Activated CD8-positive, alpha-beta T cell treated with anti-CD3 and anti-CD28 coated beads for 36 hours (primary cell): ENCODE results near the gene HOXB2. TPM values are rescaled to one million over a fixed set of nuclear protein-coding genes. Genes with fewer than 3 reads are reported as not detected.

Experiments
- ATAC-seq: fragments of 200-7000 bp; cut with Tn5 transposase; one replicate; pipeline ENCODE4 v1.10.0; 2021; ENCODE audit warnings: mild to moderate bottlenecking, moderate library complexity
- CTCF ChIA-PET: fragments of 350-600 bp; sonication (Branson Sonifier 250); formaldehyde crosslinking; loops from one replicate; lab custom pipeline; 2021; ENCODE audit warnings: antibody characterized with exemption; lab: Charles Lee
- POLR2A ChIA-PET: fragments of 350-600 bp; sonication (Branson Sonifier 250); formaldehyde crosslinking; loops from one replicate; lab custom pipeline; 2021; ENCODE audit warnings: antibody characterized with exemption; lab: Charles Lee
- DNase-seq: peaks from one replicate; pipeline ENCODE4 v3.0.0-alpha.2; 2020
- H3K27ac Mint-ChIP-seq: one replicate; pipeline ENCODE4 v1.8.0; 2021; ENCODE audit warnings: mild to moderate bottlenecking, mixed read lengths
- H3K27me3 Mint-ChIP-seq: one replicate; pipeline ENCODE4 v1.8.0; 2021; ENCODE audit warnings: mixed read lengths
- H3K36me3 Mint-ChIP-seq: one replicate; pipeline ENCODE4 v1.8.0; 2021; ENCODE audit warnings: low read depth, mixed read lengths
- H3K4me1 Mint-ChIP-seq: one replicate; pipeline ENCODE4 v1.8.0; 2021; ENCODE audit warnings: low read depth, mixed read lengths
- H3K4me3 Mint-ChIP-seq: one replicate; pipeline ENCODE4 v1.8.0; 2021; ENCODE audit warnings: mild to moderate bottlenecking, moderate library complexity, mixed read lengths
- H3K9me3 Mint-ChIP-seq: one replicate; pipeline ENCODE4 v1.8.0; 2021; ENCODE audit warnings: mixed read lengths
- CTCF ChIP-seq: fragments of 200-600 bp; IDR thresholded peaks from one replicate; pipeline ENCODE4 v1.8.0; 2022; ENCODE audit warnings: antibody characterized with exemption, mild to moderate bottlenecking
- intact Hi-C: fragments of 100-400 bp; cut with micrococcal nuclease; formaldehyde crosslinking; loops from one replicate; pipeline ENCODE4 v1.10.0; 2022
- total RNA-seq, 2 experiments: library from RNA; stranded (reverse); gene quantifications; one replicate each; pipeline ENCODE4 v1.2.3, GENCODE V29; 2021

HOXB2 gene
- total RNA-seq, 2 experiments from 2014 or later: 12.6 to 13.0 TPM

DNA sequence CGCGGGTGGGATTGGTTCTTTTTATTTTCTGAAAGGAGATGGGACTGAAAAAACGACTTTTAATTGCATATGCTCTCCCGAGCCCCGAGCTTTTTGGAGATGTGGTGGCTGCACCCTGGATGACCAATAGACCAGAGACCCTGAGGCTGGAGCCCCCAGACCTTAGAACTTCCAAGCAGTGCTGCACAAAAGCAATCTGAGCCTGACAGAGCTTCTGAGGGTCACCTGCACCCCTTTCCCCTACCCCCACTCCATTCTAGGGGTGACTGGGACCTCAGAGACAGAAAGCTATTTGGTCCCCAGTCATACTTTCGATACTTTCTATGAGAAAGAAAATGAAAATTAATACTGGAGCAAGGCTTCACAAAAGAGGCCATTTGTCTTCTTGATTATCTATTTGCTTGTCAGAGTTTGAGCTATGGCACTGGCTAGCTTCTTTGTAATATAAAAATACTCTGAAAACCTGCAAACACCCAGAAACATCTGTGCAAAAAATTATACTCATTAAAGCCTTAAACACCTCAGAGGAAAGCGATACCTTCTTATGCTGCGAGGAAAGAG, 29.7 kb upstream of the HOXB2 start:
- TF ChIP-seq CTCF: no peak
- CTCF ChIA-PET: interaction anchor here (0.6 to 1.1 kb wide), 6 partner anchors 8 to 228 kb away, joined by 3 to 6 read pairs (median 3); partner anchors contain the start of gene HOXB5
- Mint-ChIP-seq H3K4me3 (no peak overlapping the region), H3K27ac (no peak overlapping the region), H3K27me3 (peaks cover 10% of the 10 kb centered on the region), H3K4me1 (peaks cover 22% of the 10 kb centered on the region), H3K9me3 (no peaks in the 10 kb centered on the region), H3K36me3 (no peaks in the 10 kb centered on the region)
- no peak for DNase-seq
- no peak for ATAC-seq
- intact Hi-C loops: no loop called here
- POLR2A ChIA-PET: no interaction called here

GRCh38 chr17:48571826-48572417, 27.0 kb upstream of the HOXB2 start:
- Mint-ChIP-seq H3K36me3 (no peaks in the 10 kb centered on the region), H3K4me3 (no peak overlapping the region), H3K27me3 (peaks cover 5% of the 10 kb centered on the region), H3K4me1 (peaks cover 9% of the 10 kb centered on the region), H3K27ac (no peak overlapping the region), H3K9me3 (no peaks in the 10 kb centered on the region)
- ATAC-seq (no peak), DNase-seq (no peak)
- ChIA-PET CTCF (no interaction called here), POLR2A (no interaction called here)
- TF ChIP-seq CTCF: no peak
- intact Hi-C loops: no loop called here

- TF ChIP-seq CTCF: no peak
- intact Hi-C loops: no loop called here
- peaks cover 6% of the 10 kb centered on the region for H3K4me1 Mint-ChIP-seq
- H3K36me3 Mint-ChIP-seq: no peaks in the 10 kb centered on the region
- ChIA-PET CTCF (no interaction called here), POLR2A (no interaction called here)
- H3K4me3 Mint-ChIP-seq: no peak overlapping the region
- DNase-seq: no peak
- no peak for ATAC-seq
- H3K9me3 Mint-ChIP-seq: no peaks in the 10 kb centered on the region
- H3K27ac Mint-ChIP-seq: no peak overlapping the region
- H3K27me3 Mint-ChIP-seq: peaks cover 5% of the 10 kb centered on the region
Observed at GRCh38 chr17:48571024-48571818, 26.3 kb upstream of the HOXB2 start.

DNA sequence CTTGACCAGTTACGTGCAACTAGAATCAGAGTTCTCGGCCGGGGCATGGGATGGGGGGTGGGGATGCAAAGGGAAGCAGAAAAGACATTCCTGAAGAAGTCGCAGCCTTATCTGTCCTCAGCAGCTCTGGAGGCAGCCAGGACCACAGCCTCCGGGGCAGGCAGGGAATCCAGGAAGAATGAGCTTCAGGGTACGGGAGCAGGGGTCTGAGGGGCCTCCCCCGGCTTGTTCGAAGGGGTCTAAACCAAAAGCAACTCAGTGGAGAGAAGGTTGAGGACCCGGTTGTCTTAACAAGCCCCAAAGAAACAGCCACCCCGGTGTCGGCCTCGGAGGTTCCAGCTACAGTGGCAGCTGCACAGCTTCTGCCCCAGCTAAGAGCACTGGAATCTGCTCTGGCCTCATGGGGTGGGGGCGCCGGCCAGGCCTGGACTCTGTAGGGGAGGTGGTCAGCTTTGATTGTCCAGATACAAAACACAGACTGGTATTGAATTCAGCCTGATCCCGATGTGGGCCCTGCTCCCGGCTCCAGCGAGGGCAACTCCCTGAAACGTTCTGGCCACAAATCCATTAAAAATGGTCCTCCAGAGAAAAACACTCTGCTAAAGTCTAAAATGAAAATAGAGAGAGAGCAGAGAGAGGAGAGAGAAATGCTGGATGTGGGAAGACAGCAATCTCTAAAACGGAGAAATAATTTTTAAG, 25.6 kb upstream of the HOXB2 start:
- Mint-ChIP-seq H3K27me3 (peaks cover 5% of the 10 kb centered on the region), H3K36me3 (no peaks in the 10 kb centered on the region), H3K9me3 (no peaks in the 10 kb centered on the region), H3K4me3 (no peak overlapping the region), H3K4me1 (peaks cover 3% of the 10 kb centered on the region), H3K27ac (no peak overlapping the region)
- ChIA-PET CTCF (no interaction called here), POLR2A (no interaction called here)
- ATAC-seq (no peak), DNase-seq (no peak)
- intact Hi-C loops: no loop called here
- TF ChIP-seq CTCF: no peak
